CD14-positive monocyte (primary cell): ENCODE data around the gene KCNE3. TPM values are rescaled to one million over a fixed set of nuclear protein-coding genes. Genes with fewer than 3 reads are reported as not detected.

Experiments
- DNase-seq, 3 donors: peaks; one replicate each; pipeline ENCODE4 v3.0.0-alpha.2; 2011 to 2022
- H2AFZ ChIP-seq: 2 replicates; pipeline ENCODE4 v1.6.0; 2012; ENCODE audit warnings: mild to moderate bottlenecking, low read depth, low read length, inconsistent platforms; ENCODE audit not compliant: insufficient read depth, poor library complexity, severe bottlenecking
- H3K27ac ChIP-seq, 2 donors: 1 replicate in 1 of 2; 2 replicates in 1 of 2; pipeline ENCODE4 v1.5.1; 2012 to 2013; ENCODE audit warnings: low read length in 2 of 2, control low read depth in 1 of 2, inconsistent platforms in 1 of 2, low read depth in 1 of 2, mild to moderate bottlenecking in 1 of 2
- H3K27me3 ChIP-seq, 2 donors: one replicate each; pipeline versions ENCODE4 v1.6.0 to v1.6.1; 2011 to 2013; ENCODE audit warnings: low read length in 2 of 2; ENCODE audit not compliant: control insufficient read depth in 2 of 2, insufficient read depth in 2 of 2
- H3K36me3 ChIP-seq, 2 donors: replicated peaks in 1 of 2; 1 replicate in 1 of 2; 2 replicates in 1 of 2; pipeline versions ENCODE4 v1.5.1 to v1.6.1; 2012 to 2013; ENCODE audit warnings: low read length in 2 of 2, control low read depth in 1 of 2, inconsistent platforms in 1 of 2, mild to moderate bottlenecking in 1 of 2; ENCODE audit not compliant: insufficient read depth in 2 of 2, control insufficient read depth in 1 of 2
- H3K4me1 ChIP-seq, 2 donors: 1 replicate in 1 of 2; 2 replicates in 1 of 2; pipeline versions ENCODE4 v1.5.1 to v1.6.1; 2012 to 2013; ENCODE audit warnings: low read length in 2 of 2, control low read depth in 1 of 2, inconsistent platforms in 1 of 2, mild to moderate bottlenecking in 1 of 2, moderate library complexity in 1 of 2; ENCODE audit not compliant: insufficient read depth in 2 of 2, control insufficient read depth in 1 of 2
- H3K4me2 ChIP-seq: replicated peaks from 2 replicates; pipeline ENCODE3; 2012; ENCODE audit warnings: low read length, moderate library complexity, mild to moderate bottlenecking; ENCODE audit not compliant: poor library complexity, severe bottlenecking; ENCODE audit errors: extremely low read depth
- H3K4me3 ChIP-seq, 3 experiments: fragments of 200-600 bp in 1 of 3; sonication (generic) in 1 of 3; replicated peaks in 1 of 3; 1 replicate in 2 of 3; 2 replicates in 1 of 3; pipeline ENCODE4 v1.5.1; 2011 to 2013; ENCODE audit warnings: low read length in 3 of 3, mild to moderate bottlenecking in 3 of 3, control low read depth in 2 of 3, low read depth in 2 of 3, inconsistent platforms in 1 of 3, moderate library complexity in 1 of 3
- H3K79me2 ChIP-seq: 2 replicates; pipeline ENCODE4 v1.6.0; 2012; ENCODE audit warnings: mild to moderate bottlenecking, control low read depth, inconsistent platforms, low read length, moderate library complexity; ENCODE audit not compliant: insufficient read depth
- H3K9ac ChIP-seq: 2 replicates; pipeline ENCODE4 v1.6.0; 2017; ENCODE audit warnings: low read length, mild to moderate bottlenecking; ENCODE audit not compliant: insufficient read depth, poor library complexity, severe bottlenecking
- H3K9me3 ChIP-seq, 2 donors: replicated peaks in 1 of 2; 1 replicate in 1 of 2; 2 replicates in 1 of 2; pipeline versions ENCODE4 v1.5.1 to v1.6.1; 2012 to 2013; ENCODE audit warnings: low read length in 2 of 2, control low read depth in 1 of 2; ENCODE audit not compliant: control insufficient read depth in 1 of 2, insufficient read depth in 1 of 2
- H4K20me1 ChIP-seq: 2 replicates; pipeline ENCODE4 v1.6.0; 2012; ENCODE audit warnings: mild to moderate bottlenecking, low read length, control low read depth, moderate library complexity; ENCODE audit not compliant: insufficient read depth
- H3K27ac Mint-ChIP-seq, 7 donors: one replicate each; pipeline ENCODE4 v1.8.0; 2020; ENCODE audit warnings: mild to moderate bottlenecking in 7 of 7, mixed read lengths in 7 of 7, moderate library complexity in 6 of 7, inconsistent platforms in 2 of 7
- H3K27me3 Mint-ChIP-seq, 3 donors: one replicate each; pipeline ENCODE4 v1.8.0; 2021 to 2022; ENCODE audit warnings: low read depth in 3 of 3, mild to moderate bottlenecking in 3 of 3, mixed read lengths in 3 of 3, moderate library complexity in 3 of 3, inconsistent platforms in 1 of 3
- H3K36me3 Mint-ChIP-seq, 2 donors: one replicate each; pipeline ENCODE4 v1.8.0; 2020; ENCODE audit warnings: mixed read lengths in 2 of 2, inconsistent platforms in 1 of 2, mild to moderate bottlenecking in 1 of 2
- H3K4me1 Mint-ChIP-seq: one replicate; pipeline ENCODE4 v1.8.0; 2020; ENCODE audit warnings: mild to moderate bottlenecking, mixed read lengths
- H3K4me3 Mint-ChIP-seq, 2 donors: one replicate each; pipeline ENCODE4 v1.8.0; 2020; ENCODE audit warnings: mild to moderate bottlenecking in 2 of 2, mixed read lengths in 2 of 2, moderate library complexity in 1 of 2
- H3K9me3 Mint-ChIP-seq, 7 donors: one replicate each; pipeline ENCODE4 v1.8.0; 2020 to 2022; ENCODE audit warnings: mixed read lengths in 7 of 7, mild to moderate bottlenecking in 6 of 7, moderate library complexity in 6 of 7, inconsistent platforms in 2 of 7
- CTCF ChIP-seq: fragments of 200-600 bp; IDR thresholded peaks from one replicate; pipeline ENCODE4 v1.8.0; 2022; ENCODE audit warnings: antibody characterized with exemption, mild to moderate bottlenecking
- WGBS: methylation state at CpG from one replicate; pipeline ENCODE4 v1.1.5; 2013; ENCODE audit warnings: missing lambda C conversion rate; ENCODE audit not compliant: insufficient coverage; 5-methylcytosine and 5-hydroxymethylcytosine counted together
- intact Hi-C, 2 donors: fragments of 100-400 bp; cut with micrococcal nuclease; formaldehyde crosslinking; loops; one replicate each; pipeline versions ENCODE4 v1.15.0 to v1.15.1; 2023
- polyA plus RNA-seq, 3 donors: library from polyadenylated mRNA; depleted of rRNA in 1 of 3; unstranded in 2 of 3; stranded (reverse) in 1 of 3; fragments of 300-500 nt in 2 of 3; fragments of >200 nt in 1 of 3; fragmentation: Illumina TruSeq in 2 of 3; gene quantifications; 1 replicate in 2 of 3; 2 replicates in 1 of 3; pipeline ENCODE4 v1.2.3, GENCODE V29; 2012 to 2021

The KCNE3 gene
- polyA plus RNA-seq, 3 donors: 29.9 to 76.6 (median 41.0) TPM

GRCh38 chr11:74412733-74413359 is 54.5 kb downstream of the KCNE3 start:
- Histone ChIP-seq H4K20me1 (no peaks in the 10 kb centered on the region), H3K4me3 (no peak overlapping the region), H3K4me1 (no peaks in the 10 kb centered on the region), H3K9me3 (no peaks in the 10 kb centered on the region), H3K79me2 (no peaks in the 10 kb centered on the region), H3K9ac (no peak overlapping the region), H2AFZ (no peak overlapping the region), H3K27ac (no peak overlapping the region), H3K4me2 (no peak overlapping the region), H3K27me3 (no peaks in the 10 kb centered on the region), H3K36me3 (no peaks in the 10 kb centered on the region)
- no peak for TF ChIP-seq CTCF
- H3K27me3 Mint-ChIP-seq: peaks cover 3 to 6% (median 4%) of the 10 kb centered on the region in 3 donors
- no peak overlapping the region for H3K4me3 Mint-ChIP-seq
- intact Hi-C loops: no loop called here
- no peaks in the 10 kb centered on the region for H3K36me3 Mint-ChIP-seq
- H3K9me3 Mint-ChIP-seq: no peaks in the 10 kb centered on the region
- no CpG with 5 or more reads among the region's 11 CpGs for WGBS
- H3K4me1 Mint-ChIP-seq: no peaks in the 10 kb centered on the region
- no peak overlapping the region for H3K27ac Mint-ChIP-seq
- no peak for DNase-seq

GRCh38 chr11:74412321-74412720 is 55.0 kb downstream of the KCNE3 start:
- Histone ChIP-seq H3K27ac (no peak overlapping the region), H3K36me3 (no peaks in the 10 kb centered on the region), H3K9ac (no peak overlapping the region), H3K4me1 (no peaks in the 10 kb centered on the region), H3K4me2 (no peak overlapping the region), H3K4me3 (no peak overlapping the region), H3K79me2 (no peaks in the 10 kb centered on the region), H3K9me3 (no peaks in the 10 kb centered on the region), H3K27me3 (no peaks in the 10 kb centered on the region), H4K20me1 (no peaks in the 10 kb centered on the region), H2AFZ (no peak overlapping the region)
- no peaks in the 10 kb centered on the region for H3K36me3 Mint-ChIP-seq
- H3K4me1 Mint-ChIP-seq: no peaks in the 10 kb centered on the region
- WGBS: 67% methylated on average over 1 of the region's 2 CpGs
- no peak overlapping the region for H3K4me3 Mint-ChIP-seq
- peaks cover 3 to 8% (median 4%) of the 10 kb centered on the region in 3 donors for H3K27me3 Mint-ChIP-seq
- intact Hi-C loops: no loop called here
- H3K27ac Mint-ChIP-seq: no peak overlapping the region
- no peak for DNase-seq
- no peaks in the 10 kb centered on the region for H3K9me3 Mint-ChIP-seq
- TF ChIP-seq CTCF: no peak
